ENCODE measurements around the gene ASB6. TPM values are rescaled to one million over a fixed set of nuclear protein-coding genes. Genes with fewer than 3 reads are reported as not detected.
"Not testable (repeated sequence)": the region's sequence is repeated elsewhere in the genome, so short reads cannot be mapped to it uniquely, and the experiment has no call there.

The ASB6 gene
- total RNA-seq, 2 experiments from 2014 or later, result 25.4 to 27.7 TPM

- ATAC-seq, result no peak
- Mint-ChIP-seq H3K27me3 (ENCODE audit: low read depth) (no peaks in the 10 kb centered on the region), H3K4me1 (ENCODE audit: low read depth) (peaks cover 19% of the 10 kb centered on the region), H3K36me3 (ENCODE audit: low read depth) (peaks cover 19% of the 10 kb centered on the region), H3K27ac (no peak overlapping the region), H3K9me3 (ENCODE audit: insufficient read depth) (no peaks in the 10 kb centered on the region), H3K4me3 (peak overlapping the region; percentile 83)
- no peak for DNase-seq
- CTCF ChIA-PET, result interaction anchor here (1.2 to 7.9 kb wide), 5 partner anchors 13 to 510 kb away, joined by 3 to 75 read pairs (median 4); partner anchors contain the start of gene NTMT1
- POLR2A ChIA-PET, result interaction anchor here (0.6 to 1.3 kb wide), 5 partner anchors 9 to 155 kb away, joined by 3 to 4 read pairs (median 3); partner anchors contain the start of gene NTMT1
These were observed 2.2 kb downstream of the ASB6 start for GRCh38 chr9:129639756-129640085.

- ChIA-PET CTCF (interaction anchor here (1.3 to 7.9 kb wide), 4 partner anchors 12 to 508 kb away, joined by 4 to 75 read pairs (median 5); partner anchors contain the start of gene NTMT1), POLR2A (interaction anchor here (0.6 to 1.3 kb wide), 5 partner anchors 9 to 154 kb away, joined by 3 to 4 read pairs (median 3); partner anchors contain the start of gene NTMT1)
- H3K9me3 Mint-ChIP-seq (ENCODE audit: insufficient read depth), result no peaks in the 10 kb centered on the region
- DNase-seq (no peak), ATAC-seq (no peak)
- no peak overlapping the region for H3K27ac Mint-ChIP-seq
- peaks cover 21% of the 10 kb centered on the region for H3K36me3 Mint-ChIP-seq (ENCODE audit: low read depth)
- no peaks in the 10 kb centered on the region for H3K27me3 Mint-ChIP-seq (ENCODE audit: low read depth)
- H3K4me3 Mint-ChIP-seq, result no peak overlapping the region
- peaks cover 19% of the 10 kb centered on the region for H3K4me1 Mint-ChIP-seq (ENCODE audit: low read depth)
These were observed 2.8 kb downstream of the ASB6 start for GRCh38 chr9:129639034-129639630.

- ATAC-seq, result no peak
- Mint-ChIP-seq H3K4me1 (ENCODE audit: low read depth) (peaks cover 19% of the 10 kb centered on the region), H3K36me3 (ENCODE audit: low read depth) (peaks cover 31% of the 10 kb centered on the region), H3K4me3 (no peak overlapping the region), H3K27ac (no peak overlapping the region), H3K27me3 (ENCODE audit: low read depth) (no peaks in the 10 kb centered on the region), H3K9me3 (ENCODE audit: insufficient read depth) (no peaks in the 10 kb centered on the region)
- CTCF ChIA-PET, result interaction anchor here (1.3 to 7.9 kb wide), 2 partner anchors 11 to 464 kb away, joined by 4 to 75 read pairs; partner anchors contain the start of gene NTMT1
- no peak for DNase-seq
- POLR2A ChIA-PET, result no interaction called here
These were observed 4.1 kb downstream of the ASB6 start for GRCh38 chr9:129637673-129638439.

- Mint-ChIP-seq H3K4me3 (no peak overlapping the region), H3K36me3 (ENCODE audit: low read depth) (peaks cover 37% of the 10 kb centered on the region), H3K27me3 (ENCODE audit: low read depth) (no peaks in the 10 kb centered on the region), H3K4me1 (ENCODE audit: low read depth) (peaks cover 20% of the 10 kb centered on the region), H3K27ac (no peak overlapping the region), H3K9me3 (ENCODE audit: insufficient read depth) (no peaks in the 10 kb centered on the region)
- CTCF ChIA-PET, result interaction anchor here (1.2 to 7.9 kb wide), 3 partner anchors 10 to 505 kb away, joined by 4 to 75 read pairs (median 5); partner anchors contain the start of gene NTMT1
- DNase-seq, result no peak
- no peak for ATAC-seq
- POLR2A ChIA-PET, result interaction anchor here (0.6 to 1.2 kb wide), 2 partner anchors 10 to 11 kb away, joined by 3 to 4 read pairs; partner anchors contain the start of gene NTMT1
These were observed 4.8 kb downstream of the ASB6 start for GRCh38 chr9:129637102-129637501.

GRCh38 chr9:129636343-129636742, 5.6 kb downstream of the ASB6 start:
- Mint-ChIP-seq H3K4me1 (ENCODE audit: low read depth) (peaks cover 21% of the 10 kb centered on the region), H3K36me3 (ENCODE audit: low read depth) (peaks cover 37% of the 10 kb centered on the region)
- POLR2A ChIA-PET, result interaction anchor here (0.6 to 1.2 kb wide), 2 partner anchors 9 to 490 kb away, joined by 3 to 4 read pairs; no protein-coding TSS in a partner anchor
- DNase-seq; ATAC-seq; H3K27me3 Mint-ChIP-seq (ENCODE audit: low read depth); H3K4me3 Mint-ChIP-seq; H3K9me3 Mint-ChIP-seq (ENCODE audit: insufficient read depth); H3K27ac Mint-ChIP-seq: not testable (repeated sequence)
- CTCF ChIA-PET, result interaction anchor here (1.2 to 7.9 kb wide), 2 partner anchors 10 to 505 kb away, joined by 5 to 75 read pairs; partner anchors contain the start of gene NTMT1

- Mint-ChIP-seq H3K27ac (no peak overlapping the region), H3K36me3 (ENCODE audit: low read depth) (peaks cover 37% of the 10 kb centered on the region), H3K27me3 (ENCODE audit: low read depth) (no peaks in the 10 kb centered on the region), H3K9me3 (ENCODE audit: insufficient read depth) (no peaks in the 10 kb centered on the region), H3K4me3 (no peak overlapping the region), H3K4me1 (ENCODE audit: low read depth) (peaks cover 15% of the 10 kb centered on the region)
- ChIA-PET CTCF (no interaction called here), POLR2A (no interaction called here)
- DNase-seq (no peak), ATAC-seq (no peak)
These were observed 6.6 kb downstream of the ASB6 start for GRCh38 chr9:129635099-129636065.

- Mint-ChIP-seq H3K27me3 (ENCODE audit: low read depth) (no peaks in the 10 kb centered on the region), H3K4me1 (ENCODE audit: low read depth) (peaks cover 23% of the 10 kb centered on the region), H3K4me3 (no peak overlapping the region), H3K27ac (no peak overlapping the region), H3K36me3 (ENCODE audit: low read depth) (peaks cover 38% of the 10 kb centered on the region), H3K9me3 (ENCODE audit: insufficient read depth) (no peaks in the 10 kb centered on the region)
- no peak for ATAC-seq
- DNase-seq, result no peak
- CTCF ChIA-PET, result no interaction called here
- POLR2A ChIA-PET, result no interaction called here
These were observed 8.1 kb downstream of the ASB6 start for GRCh38 chr9:129633848-129634247.

GRCh38 chr9:129633207-129633606, 8.7 kb downstream of the ASB6 start:
- peaks cover 30% of the 10 kb centered on the region for H3K4me1 Mint-ChIP-seq (ENCODE audit: low read depth)
- H3K4me3 Mint-ChIP-seq, result no peak overlapping the region
- no peaks in the 10 kb centered on the region for H3K27me3 Mint-ChIP-seq (ENCODE audit: low read depth)
- ATAC-seq, result no peak
- ChIA-PET POLR2A (no interaction called here), CTCF (no interaction called here)
- no peak for DNase-seq
- peaks cover 39% of the 10 kb centered on the region for H3K36me3 Mint-ChIP-seq (ENCODE audit: low read depth)
- no peak overlapping the region for H3K27ac Mint-ChIP-seq
- H3K9me3 Mint-ChIP-seq (ENCODE audit: insufficient read depth), result no peaks in the 10 kb centered on the region

- ChIA-PET CTCF (no interaction called here), POLR2A (no interaction called here)
- no peak for DNase-seq
- no peak overlapping the region for H3K4me3 Mint-ChIP-seq
- H3K4me1 Mint-ChIP-seq (ENCODE audit: low read depth), result peaks cover 37% of the 10 kb centered on the region
- H3K36me3 Mint-ChIP-seq (ENCODE audit: low read depth), result peaks cover 40% of the 10 kb centered on the region
- no peaks in the 10 kb centered on the region for H3K27me3 Mint-ChIP-seq (ENCODE audit: low read depth)
- no peak overlapping the region for H3K27ac Mint-ChIP-seq
- no peaks in the 10 kb centered on the region for H3K9me3 Mint-ChIP-seq (ENCODE audit: insufficient read depth)
- ATAC-seq, result no peak
These were observed 9.5 kb downstream of the ASB6 start for GRCh38 chr9:129632460-129632859.

GRCh38 chr9:129631674-129632129, 10.2 kb downstream of the ASB6 start:
- Mint-ChIP-seq H3K27ac (no peak overlapping the region), H3K27me3 (ENCODE audit: low read depth) (no peaks in the 10 kb centered on the region), H3K4me1 (ENCODE audit: low read depth) (peaks cover 45% of the 10 kb centered on the region), H3K36me3 (ENCODE audit: low read depth) (peaks cover 44% of the 10 kb centered on the region), H3K9me3 (ENCODE audit: insufficient read depth) (no peaks in the 10 kb centered on the region), H3K4me3 (no peak overlapping the region)
- POLR2A ChIA-PET, result no interaction called here
- no peak for ATAC-seq
- CTCF ChIA-PET, result no interaction called here
- DNase-seq, result no peak

- no peak overlapping the region for H3K4me3 Mint-ChIP-seq
- no peak overlapping the region for H3K27ac Mint-ChIP-seq
- H3K9me3 Mint-ChIP-seq (ENCODE audit: insufficient read depth), result no peaks in the 10 kb centered on the region
- POLR2A ChIA-PET, result interaction anchor here (1.2 to 1.3 kb wide), 2 partner anchors 9 to 130 kb away, joined by 3 to 4 read pairs; no protein-coding TSS in a partner anchor
- ATAC-seq (no peak), DNase-seq (no peak)
- no peaks in the 10 kb centered on the region for H3K27me3 Mint-ChIP-seq (ENCODE audit: low read depth)
- H3K4me1 Mint-ChIP-seq (ENCODE audit: low read depth), result peaks cover 45% of the 10 kb centered on the region
- CTCF ChIA-PET, result interaction anchor here (9.4 kb wide), 1 partner anchor 9 kb away, joined by 75 read pairs; the partner anchor contains the start of gene ASB6
- peaks cover 44% of the 10 kb centered on the region for H3K36me3 Mint-ChIP-seq (ENCODE audit: low read depth)
These were observed 10.8 kb downstream of the ASB6 start for GRCh38 chr9:129630967-129631673.
